GM18861 (cell line): ENCODE measurements around the gene DAPK1.
"Not testable (repeated sequence)": the region's sequence is repeated elsewhere in the genome, so short reads cannot be mapped to it uniquely, and the experiment has no call there.

Experiments used
- ATAC-seq: cut with Tn5 transposase; IDR thresholded peaks from one replicate; pipeline ENCODE4 v1.9.1; 2021; ENCODE audit not compliant: unreplicated experiment

DAPK1 gene

GRCh38 chr9:87498046-87498810 lies 561 bp downstream of the DAPK1 start:
- no peak for ATAC-seq

GRCh38 chr9:87498811-87499360 lies 1.2 kb downstream of the DAPK1 start:
- no peak for ATAC-seq

GRCh38 chr9:87499424-87500017 lies 1.9 kb downstream of the DAPK1 start:
- no peak for ATAC-seq

GRCh38 chr9:87500491-87501270 lies 3.0 kb downstream of the DAPK1 start:
- ATAC-seq: no peak

- ATAC-seq: not testable (repeated sequence)
These were observed 3.6 kb downstream of the DAPK1 start for GRCh38 chr9:87501271-87501656.

- no peak for ATAC-seq
These were observed 4.1 kb downstream of the DAPK1 start for GRCh38 chr9:87501806-87502205.

GRCh38 chr9:87502391-87503221 lies 4.9 kb downstream of the DAPK1 start:
- ATAC-seq: no peak

GRCh38 chr9:87503430-87503829 lies 5.8 kb downstream of the DAPK1 start:
- ATAC-seq: no peak

GRCh38 chr9:87503927-87504326 lies 6.3 kb downstream of the DAPK1 start:
- no peak for ATAC-seq

GRCh38 chr9:87504938-87505337 lies 7.3 kb downstream of the DAPK1 start:
- ATAC-seq: no peak

GRCh38 chr9:87505869-87506678 lies 8.4 kb downstream of the DAPK1 start:
- no peak for ATAC-seq

GRCh38 chr9:87507576-87507975 lies 9.9 kb downstream of the DAPK1 start:
- no peak for ATAC-seq

- no peak for ATAC-seq
These were observed 12.6 kb downstream of the DAPK1 start for GRCh38 chr9:87510252-87510683.

- ATAC-seq: no peak
These were observed 14.6 kb downstream of the DAPK1 start for GRCh38 chr9:87512311-87512710.

- ATAC-seq: no peak
These were observed 15.5 kb downstream of the DAPK1 start for GRCh38 chr9:87513161-87513560.

- no peak for ATAC-seq
These were observed 16.3 kb downstream of the DAPK1 start for GRCh38 chr9:87513880-87514535.

- ATAC-seq: no peak
These were observed 17.3 kb downstream of the DAPK1 start for GRCh38 chr9:87515006-87515405.

- ATAC-seq: no peak
These were observed 18.0 kb downstream of the DAPK1 start for GRCh38 chr9:87515588-87516221.
